Activated CD8-positive, alpha-beta memory T cell treated with anti-CD3 and anti-CD28 coated beads, Interleukin-2, amount 10 ng/mL, durations not matched to agents 7 days and 5 days (primary cell): Measurements from ENCODE around the gene GRAMD1B. TPM values are rescaled to one million over a fixed set of nuclear protein-coding genes. Genes with fewer than 3 reads are reported as not detected.

Source experiments
- ATAC-seq: fragments of 150-1000 bp; cut with Tn5 transposase; one replicate; pipeline ENCODE4 v1.10.0; 2021; ENCODE audit warnings: moderate library complexity
- CTCF ChIA-PET: fragments of 350-600 bp; sonication (Branson Sonifier 250); formaldehyde crosslinking; loops from one replicate; lab custom pipeline; 2021; ENCODE audit warnings: antibody characterized with exemption; lab: Charles Lee
- DNase-seq: peaks from one replicate; pipeline ENCODE4 v3.0.0-alpha.2; 2020
- H3K27ac Mint-ChIP-seq: one replicate; pipeline ENCODE4 v1.8.0; 2021; ENCODE audit warnings: mild to moderate bottlenecking, mixed read lengths
- H3K27me3 Mint-ChIP-seq: one replicate; pipeline ENCODE4 v1.8.0; 2021; ENCODE audit warnings: mixed read lengths
- H3K36me3 Mint-ChIP-seq: one replicate; pipeline ENCODE4 v1.8.0; 2021; ENCODE audit warnings: mild to moderate bottlenecking, mixed read lengths
- H3K4me1 Mint-ChIP-seq: one replicate; pipeline ENCODE4 v1.8.0; 2021; ENCODE audit warnings: mixed read lengths
- H3K4me3 Mint-ChIP-seq: one replicate; pipeline ENCODE4 v1.8.0; 2021; ENCODE audit warnings: mild to moderate bottlenecking, moderate library complexity, mixed read lengths
- H3K9me3 Mint-ChIP-seq: one replicate; pipeline ENCODE4 v1.8.0; 2022; ENCODE audit warnings: low read depth, mixed read lengths
- total RNA-seq, 2 experiments: library from RNA; stranded (reverse); gene quantifications; one replicate each; pipeline ENCODE4 v1.2.3, GENCODE V29; 2021

Gene GRAMD1B
- total RNA-seq, 2 experiments from 2014 or later = 75.6 to 89.9 TPM

DNA sequence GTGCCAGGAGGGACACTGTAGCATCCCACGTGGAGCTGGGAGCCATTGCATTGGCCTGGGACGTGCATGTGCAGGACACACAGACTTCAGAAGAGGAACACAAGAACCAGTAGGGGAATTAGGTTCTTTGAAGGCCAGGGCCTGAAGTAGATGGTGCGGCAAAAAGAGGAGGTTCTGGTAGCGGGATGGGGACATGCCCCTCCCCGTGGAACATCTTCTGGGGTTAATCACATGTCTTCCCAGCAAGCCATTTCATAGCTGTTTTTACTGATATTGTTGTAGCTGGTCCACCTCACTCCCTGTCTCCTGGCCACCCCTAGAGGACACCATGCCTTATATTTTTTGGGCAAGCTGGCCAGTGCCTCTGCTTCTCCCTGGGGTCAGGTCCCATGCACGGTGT is 150.1 kb downstream of the GRAMD1B start:
- H3K9me3 Mint-ChIP-seq = no peaks in the 10 kb centered on the region
- H3K36me3 Mint-ChIP-seq = peaks cover 4% of the 10 kb centered on the region
- ATAC-seq (peak; percentile 6), DNase-seq (no peak)
- no peaks in the 10 kb centered on the region for H3K27me3 Mint-ChIP-seq
- H3K4me1 Mint-ChIP-seq = peaks cover 31% of the 10 kb centered on the region
- CTCF ChIA-PET = interaction anchor here (0.6 to 3.0 kb wide), 27 partner anchors 8 to 360 kb away, joined by 3 to 25 read pairs (median 4); no protein-coding TSS in a partner anchor
- no peak overlapping the region for H3K4me3 Mint-ChIP-seq
- peak overlapping the region; percentile 21 for H3K27ac Mint-ChIP-seq

DNA sequence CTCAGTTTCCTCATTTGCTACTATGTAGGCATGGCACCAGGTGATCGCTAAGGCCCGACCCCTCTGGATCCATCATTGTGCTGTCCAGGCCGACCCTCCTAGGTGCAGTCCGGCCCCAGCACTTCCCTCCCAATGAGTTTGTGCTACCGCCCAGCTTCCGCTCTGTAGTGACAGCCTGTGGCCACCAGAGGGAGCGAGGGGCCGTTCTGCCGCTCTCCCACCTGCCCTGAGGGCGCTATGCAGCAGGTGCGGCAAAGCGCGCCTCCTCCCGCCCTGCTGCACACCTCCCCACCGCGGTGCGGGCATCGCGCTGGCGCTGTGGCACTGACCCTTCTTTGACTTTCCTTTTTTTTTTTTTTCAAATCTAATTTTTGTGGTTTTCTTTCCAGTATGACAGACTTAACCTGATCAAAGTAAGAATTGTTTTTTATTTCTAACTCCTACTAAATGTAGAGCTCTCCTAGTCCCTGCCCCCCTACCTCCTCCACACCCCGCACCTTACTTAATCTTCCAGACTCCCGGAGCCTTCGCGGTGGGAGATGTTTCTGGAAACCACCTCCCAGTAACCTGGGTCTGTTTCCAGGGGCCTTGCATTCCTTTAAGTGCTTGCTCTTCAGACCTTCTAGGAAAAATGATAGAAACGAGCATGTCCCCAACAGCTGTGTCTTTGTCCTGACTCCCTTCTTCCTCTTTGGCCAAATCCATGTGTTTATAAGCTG is 150.6 kb downstream of the GRAMD1B start:
- DNase-seq = peak; percentile 77
- no peaks in the 10 kb centered on the region for H3K27me3 Mint-ChIP-seq
- peaks cover 31% of the 10 kb centered on the region for H3K4me1 Mint-ChIP-seq
- H3K9me3 Mint-ChIP-seq = no peaks in the 10 kb centered on the region
- H3K4me3 Mint-ChIP-seq = no peak overlapping the region
- ATAC-seq = peak; percentile 82
- peaks cover 4% of the 10 kb centered on the region for H3K36me3 Mint-ChIP-seq
- CTCF ChIA-PET = interaction anchor here (0.6 to 3.0 kb wide), 31 partner anchors 9 to 361 kb away, joined by 3 to 25 read pairs (median 4); no protein-coding TSS in a partner anchor
- H3K27ac Mint-ChIP-seq = no peak overlapping the region

DNA sequence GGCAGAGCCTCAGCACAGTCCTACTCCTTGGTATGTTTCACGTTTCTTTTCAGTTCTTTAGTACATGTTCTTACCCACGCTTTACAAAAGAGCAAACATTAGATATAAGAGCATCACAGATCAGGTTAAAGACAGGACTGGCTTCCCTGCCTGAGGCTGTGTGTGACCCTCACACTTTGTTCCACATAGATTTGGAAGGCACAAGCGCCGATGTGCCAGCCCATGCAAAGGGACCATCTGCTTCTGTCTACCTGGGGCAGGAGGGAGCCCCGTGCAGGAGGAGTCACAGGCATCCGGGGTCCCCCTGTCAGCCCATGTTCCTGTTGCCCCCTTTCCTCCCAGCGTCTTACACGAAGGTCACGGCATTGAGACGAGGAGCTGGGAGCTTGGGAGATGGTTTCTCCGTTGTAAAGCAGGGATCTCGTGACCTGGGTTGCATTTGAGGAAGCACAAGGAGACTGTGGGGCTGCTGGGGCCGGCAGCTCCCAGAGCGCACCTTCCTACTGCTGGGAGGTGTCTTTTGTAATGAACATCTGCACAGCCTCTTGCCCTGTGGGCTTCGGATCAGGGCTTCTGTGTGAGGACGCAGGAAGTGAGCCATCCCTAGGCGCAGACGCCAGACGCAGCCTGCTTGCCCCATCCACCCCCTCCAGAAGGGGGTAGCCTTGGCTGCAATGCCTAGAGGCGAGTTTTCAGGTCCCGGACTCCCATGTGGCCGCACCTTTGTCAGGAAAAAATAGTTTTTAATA is 151.8 kb downstream of the GRAMD1B start:
- no peaks in the 10 kb centered on the region for H3K9me3 Mint-ChIP-seq
- CTCF ChIA-PET = interaction anchor here (1.0 to 3.0 kb wide), 8 partner anchors 16 to 335 kb away, joined by 3 to 25 read pairs (median 7); no protein-coding TSS in a partner anchor
- H3K27ac Mint-ChIP-seq = no peak overlapping the region
- H3K4me1 Mint-ChIP-seq = peaks cover 20% of the 10 kb centered on the region
- no peak overlapping the region for H3K4me3 Mint-ChIP-seq
- no peak for ATAC-seq
- DNase-seq = no peak
- no peaks in the 10 kb centered on the region for H3K27me3 Mint-ChIP-seq
- H3K36me3 Mint-ChIP-seq = peaks cover 4% of the 10 kb centered on the region

DNA sequence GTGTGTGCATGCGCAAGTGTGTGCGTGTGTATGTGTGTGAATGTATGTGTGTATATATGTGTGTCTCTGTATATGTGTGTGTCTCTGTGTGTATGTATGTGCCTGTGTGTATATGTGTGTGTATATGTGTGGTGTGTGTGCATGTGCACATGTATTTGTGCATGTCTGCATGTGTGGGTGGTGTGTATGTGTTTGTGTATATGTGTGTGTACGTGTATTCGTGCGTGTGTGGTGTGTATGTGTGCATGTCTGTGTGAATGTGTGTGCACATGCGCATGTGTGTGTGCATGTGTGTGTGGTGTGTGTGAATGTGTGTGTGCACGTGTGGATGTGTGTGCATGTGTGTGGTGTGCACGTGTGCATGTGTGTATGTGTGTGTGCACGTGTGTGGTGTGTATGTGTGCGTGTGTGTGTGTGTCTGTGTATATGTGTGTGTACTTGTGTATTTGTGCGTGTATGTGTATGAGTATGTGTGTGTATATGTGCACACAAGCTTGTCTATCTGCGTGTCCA is 153.0 kb downstream of the GRAMD1B start:
- H3K27ac Mint-ChIP-seq = no peak overlapping the region
- CTCF ChIA-PET = no interaction called here
- peaks cover 16% of the 10 kb centered on the region for H3K4me1 Mint-ChIP-seq
- peaks cover 4% of the 10 kb centered on the region for H3K36me3 Mint-ChIP-seq
- H3K4me3 Mint-ChIP-seq = no peak overlapping the region
- DNase-seq (no peak), ATAC-seq (no peak)
- no peaks in the 10 kb centered on the region for H3K27me3 Mint-ChIP-seq
- H3K9me3 Mint-ChIP-seq = no peaks in the 10 kb centered on the region

DNA sequence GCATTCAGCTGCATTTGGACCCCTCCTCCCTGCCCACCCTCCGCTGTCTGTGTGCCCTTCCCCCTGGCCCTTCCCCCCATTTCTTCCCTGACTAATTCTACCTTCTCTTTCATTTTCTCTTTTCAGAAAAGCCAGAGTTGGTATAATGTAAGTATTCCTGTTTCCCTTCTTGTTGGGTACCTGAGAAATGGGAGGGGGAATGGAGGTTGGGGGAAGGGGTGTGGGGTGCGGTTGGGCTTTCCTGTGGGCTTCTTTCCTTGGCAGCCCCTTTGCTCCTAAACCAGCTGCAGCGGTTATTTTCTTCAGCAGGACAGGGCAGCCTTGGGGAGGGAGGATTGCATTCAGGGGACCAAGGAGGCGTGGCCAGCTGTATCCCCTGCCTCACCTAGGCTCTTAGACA is 154.1 kb downstream of the GRAMD1B start:
- Mint-ChIP-seq H3K4me1 (peaks cover 16% of the 10 kb centered on the region), H3K27ac (no peak overlapping the region), H3K36me3 (peaks cover 4% of the 10 kb centered on the region), H3K9me3 (no peaks in the 10 kb centered on the region), H3K27me3 (no peaks in the 10 kb centered on the region), H3K4me3 (no peak overlapping the region)
- CTCF ChIA-PET = no interaction called here
- no peak for DNase-seq
- no peak for ATAC-seq

DNA sequence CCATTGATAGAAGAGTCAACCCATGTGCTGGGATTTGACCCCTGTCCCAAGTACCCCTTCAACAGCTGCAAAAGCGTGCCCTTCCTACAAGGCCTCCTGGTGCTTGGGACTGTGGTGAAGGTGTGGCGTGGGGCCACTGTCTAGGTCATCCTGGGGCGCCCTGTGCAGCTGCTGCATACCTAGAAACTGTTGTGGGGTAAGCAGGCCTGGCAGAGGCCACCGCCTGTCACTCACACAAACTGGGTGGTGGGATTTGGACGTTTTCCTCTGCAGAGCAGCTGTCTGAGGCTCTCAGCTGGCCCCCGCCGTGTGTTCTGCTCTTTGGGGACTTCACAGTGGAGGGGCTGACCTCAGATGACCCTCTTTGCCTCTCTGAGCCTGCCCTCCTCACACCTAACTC is 154.7 kb downstream of the GRAMD1B start:
- no peaks in the 10 kb centered on the region for H3K27me3 Mint-ChIP-seq
- H3K27ac Mint-ChIP-seq = no peak overlapping the region
- no peak for ATAC-seq
- DNase-seq = no peak
- H3K36me3 Mint-ChIP-seq = peaks cover 4% of the 10 kb centered on the region
- CTCF ChIA-PET = no interaction called here
- peaks cover 16% of the 10 kb centered on the region for H3K4me1 Mint-ChIP-seq
- H3K4me3 Mint-ChIP-seq = no peak overlapping the region
- no peaks in the 10 kb centered on the region for H3K9me3 Mint-ChIP-seq

DNA sequence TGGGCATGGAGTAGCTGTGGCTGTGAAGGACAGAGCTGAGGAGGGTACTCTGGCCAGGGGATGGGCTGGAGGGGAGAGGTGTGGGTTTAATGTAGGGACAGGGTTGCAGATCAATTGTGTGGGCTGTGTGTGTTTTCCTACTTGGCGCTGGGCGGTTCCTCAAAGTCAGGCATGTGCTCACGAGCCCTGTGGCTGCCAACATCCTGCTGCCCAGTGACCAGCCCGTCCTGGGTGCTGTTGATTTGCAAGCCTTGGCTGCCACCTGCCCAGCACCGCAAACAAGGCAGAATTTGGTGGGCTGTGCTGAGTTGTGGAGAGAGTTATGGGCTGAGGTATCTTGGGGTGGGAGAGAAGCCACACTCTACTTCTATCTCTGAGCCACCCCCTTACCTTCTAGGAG is 155.1 kb downstream of the GRAMD1B start:
- H3K9me3 Mint-ChIP-seq = no peaks in the 10 kb centered on the region
- peaks cover 13% of the 10 kb centered on the region for H3K4me1 Mint-ChIP-seq
- no peaks in the 10 kb centered on the region for H3K27me3 Mint-ChIP-seq
- H3K4me3 Mint-ChIP-seq = no peak overlapping the region
- H3K36me3 Mint-ChIP-seq = peaks cover 4% of the 10 kb centered on the region
- DNase-seq (no peak), ATAC-seq (no peak)
- no peak overlapping the region for H3K27ac Mint-ChIP-seq
- CTCF ChIA-PET = interaction anchor here (1.4 kb wide), 1 partner anchor 9 kb away, joined by 7 read pairs; no protein-coding TSS in a partner anchor

DNA sequence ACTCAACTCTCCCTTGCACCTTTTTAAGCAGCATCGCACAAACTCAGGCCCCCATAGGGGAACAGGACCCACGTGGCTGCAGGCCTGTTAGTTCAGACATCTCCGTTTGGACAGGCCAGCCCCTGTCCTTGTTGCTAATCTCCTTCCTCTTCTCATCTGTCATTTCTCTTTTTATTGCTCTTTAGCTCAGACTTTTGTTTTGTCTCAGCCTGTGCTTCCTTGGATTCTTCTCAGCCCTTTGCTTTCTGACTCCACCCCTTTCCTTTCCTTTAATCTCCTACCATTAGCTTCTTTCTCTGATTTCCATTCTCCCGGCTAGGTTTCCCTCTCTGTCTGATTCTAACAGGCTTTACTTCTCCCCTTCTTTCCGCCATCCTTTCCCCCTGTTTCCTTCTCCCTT is 155.6 kb downstream of the GRAMD1B start:
- Mint-ChIP-seq H3K4me1 (peaks cover 9% of the 10 kb centered on the region), H3K27me3 (no peaks in the 10 kb centered on the region), H3K36me3 (peaks cover 4% of the 10 kb centered on the region), H3K4me3 (no peak overlapping the region), H3K9me3 (no peaks in the 10 kb centered on the region), H3K27ac (no peak overlapping the region)
- DNase-seq (no peak), ATAC-seq (no peak)
- CTCF ChIA-PET = interaction anchor here (1.4 kb wide), 1 partner anchor 9 kb away, joined by 7 read pairs; no protein-coding TSS in a partner anchor

DNA sequence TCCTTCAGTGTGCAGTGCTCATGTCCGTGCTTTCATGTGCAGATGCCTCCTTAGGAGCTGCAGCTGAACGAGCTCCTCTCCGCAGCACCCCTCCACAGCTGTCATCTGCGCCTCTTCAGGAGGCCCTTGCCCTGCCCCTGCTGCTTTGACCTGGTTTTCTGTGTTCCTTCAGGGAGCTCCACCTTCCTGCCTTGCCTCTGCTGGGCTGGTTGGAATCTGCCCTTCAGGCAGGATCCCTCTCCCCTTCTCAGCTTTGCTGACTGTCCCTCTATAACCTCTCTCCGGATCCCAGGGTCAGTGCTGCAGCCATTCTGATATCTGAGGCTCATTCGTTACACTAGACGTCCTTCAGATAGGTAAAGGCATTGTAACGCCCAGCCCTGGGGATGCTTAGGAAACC is 156.5 kb downstream of the GRAMD1B start:
- DNase-seq (no peak), ATAC-seq (no peak)
- no peak overlapping the region for H3K27ac Mint-ChIP-seq
- no peak overlapping the region for H3K4me3 Mint-ChIP-seq
- peaks cover 5% of the 10 kb centered on the region for H3K36me3 Mint-ChIP-seq
- H3K4me1 Mint-ChIP-seq = peaks cover 5% of the 10 kb centered on the region
- CTCF ChIA-PET = interaction anchor here (1.4 kb wide), 1 partner anchor 10 kb away, joined by 7 read pairs; no protein-coding TSS in a partner anchor
- H3K9me3 Mint-ChIP-seq = no peaks in the 10 kb centered on the region
- H3K27me3 Mint-ChIP-seq = no peaks in the 10 kb centered on the region

DNA sequence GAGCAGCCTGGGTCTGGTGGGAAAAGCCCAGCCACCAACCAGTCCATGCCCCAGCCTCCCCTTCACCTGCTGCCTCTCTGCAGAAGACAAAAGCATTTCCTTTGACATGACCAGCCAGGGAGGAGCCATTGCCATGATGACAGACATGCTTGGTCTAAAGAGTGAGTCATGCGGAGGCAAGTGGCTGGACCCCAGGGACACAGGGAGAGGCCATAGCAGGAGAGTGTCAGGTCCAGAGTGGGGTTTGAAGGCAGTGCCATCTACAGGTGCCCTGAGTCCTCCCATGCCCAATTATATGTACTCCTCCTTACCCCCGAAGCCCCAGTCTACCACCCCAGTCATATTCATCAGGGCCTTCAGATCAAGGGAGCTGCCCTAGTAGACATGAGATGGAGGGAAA is 157.0 kb downstream of the GRAMD1B start:
- Mint-ChIP-seq H3K27ac (no peak overlapping the region), H3K4me3 (no peak overlapping the region), H3K4me1 (peaks cover 5% of the 10 kb centered on the region), H3K36me3 (peaks cover 5% of the 10 kb centered on the region), H3K27me3 (no peaks in the 10 kb centered on the region), H3K9me3 (no peaks in the 10 kb centered on the region)
- DNase-seq (no peak), ATAC-seq (no peak)
- CTCF ChIA-PET = no interaction called here

DNA sequence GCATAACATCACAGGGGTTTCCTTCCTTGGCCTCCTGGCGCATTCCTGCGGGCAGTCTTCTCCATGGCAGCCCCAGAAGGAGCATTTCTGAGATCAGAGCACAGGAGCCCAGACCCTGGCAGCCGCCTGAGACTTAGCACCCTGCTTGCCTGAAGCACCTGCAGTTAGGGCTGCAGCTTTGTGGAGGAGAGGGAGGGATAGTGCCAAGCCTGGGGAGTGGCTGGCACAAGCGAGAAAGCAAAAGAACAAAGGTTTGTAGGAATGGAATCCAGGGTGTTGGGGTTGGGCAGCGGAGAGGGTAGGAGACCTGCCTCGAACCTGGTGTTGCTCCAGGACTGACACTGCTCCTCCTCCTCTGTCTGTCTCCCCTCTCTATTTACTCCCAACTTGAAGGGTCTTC is 157.5 kb downstream of the GRAMD1B start:
- no peak overlapping the region for H3K4me3 Mint-ChIP-seq
- peaks cover 5% of the 10 kb centered on the region for H3K4me1 Mint-ChIP-seq
- H3K9me3 Mint-ChIP-seq = no peaks in the 10 kb centered on the region
- no peaks in the 10 kb centered on the region for H3K27me3 Mint-ChIP-seq
- peaks cover 5% of the 10 kb centered on the region for H3K36me3 Mint-ChIP-seq
- DNase-seq = no peak
- CTCF ChIA-PET = no interaction called here
- no peak overlapping the region for H3K27ac Mint-ChIP-seq
- ATAC-seq = no peak

DNA sequence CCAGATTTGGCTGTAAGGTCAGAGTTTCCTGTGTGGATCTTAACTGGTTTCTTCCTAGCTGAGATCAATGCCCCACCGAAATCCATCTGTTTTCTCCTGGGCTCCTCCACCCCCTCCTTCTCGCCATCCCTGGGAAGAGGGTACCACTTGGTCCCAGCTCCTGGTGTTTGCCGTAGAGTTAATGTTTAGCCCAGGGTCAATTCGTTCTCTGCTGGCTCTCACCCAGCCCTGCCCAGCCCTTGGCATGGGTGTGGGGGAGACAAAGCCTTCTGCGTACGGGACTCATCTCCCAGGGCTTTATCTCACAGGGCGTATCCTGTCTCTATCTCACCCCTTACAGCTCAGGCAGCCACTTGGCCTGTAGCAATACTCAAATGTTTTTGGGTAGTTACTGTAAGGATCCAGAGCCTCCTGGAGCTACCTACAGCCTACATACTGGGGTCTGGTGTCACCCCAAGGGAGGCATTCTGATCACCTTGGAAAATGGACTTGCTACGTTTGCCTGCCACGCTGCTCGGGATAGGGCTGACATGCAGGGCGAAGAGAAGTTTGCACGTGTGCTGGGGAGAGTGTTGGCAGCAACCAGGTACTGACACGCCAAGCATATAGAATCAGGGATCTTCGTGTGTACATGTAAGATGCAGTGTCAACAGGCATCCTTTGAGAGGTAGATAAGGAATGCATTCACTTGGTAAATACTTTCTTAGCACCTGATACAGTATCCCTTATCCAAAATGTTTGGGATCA is 158.2 kb downstream of the GRAMD1B start:
- no peak for DNase-seq
- Mint-ChIP-seq H3K9me3 (no peaks in the 10 kb centered on the region), H3K27me3 (no peaks in the 10 kb centered on the region), H3K4me3 (no peak overlapping the region), H3K36me3 (peaks cover 4% of the 10 kb centered on the region), H3K4me1 (peaks cover under 1% of the 10 kb centered on the region), H3K27ac (no peak overlapping the region)
- ATAC-seq = no peak
- CTCF ChIA-PET = no interaction called here

DNA sequence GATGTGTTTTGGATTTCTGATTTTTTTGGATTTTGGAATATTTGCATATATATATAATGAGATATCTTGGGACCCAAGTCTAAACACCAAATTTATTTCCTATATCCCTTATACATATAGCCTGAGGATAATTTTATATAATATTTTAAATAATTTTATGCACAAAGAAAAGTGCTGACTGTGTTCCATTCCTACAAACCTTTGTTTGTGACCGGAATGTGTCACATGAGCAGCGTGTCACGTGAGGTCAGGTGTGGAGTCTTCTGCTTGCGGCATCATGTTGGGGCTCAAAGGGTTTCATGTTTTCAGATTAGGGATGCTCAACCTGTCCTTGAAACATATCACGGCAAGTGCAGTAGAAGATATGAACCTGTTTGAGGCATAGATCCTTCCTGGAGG is 158.8 kb downstream of the GRAMD1B start:
- ATAC-seq = no peak
- CTCF ChIA-PET = no interaction called here
- H3K4me3 Mint-ChIP-seq = no peak overlapping the region
- no peaks in the 10 kb centered on the region for H3K4me1 Mint-ChIP-seq
- peaks cover 6% of the 10 kb centered on the region for H3K36me3 Mint-ChIP-seq
- no peak for DNase-seq
- no peaks in the 10 kb centered on the region for H3K27me3 Mint-ChIP-seq
- H3K27ac Mint-ChIP-seq = no peak overlapping the region
- no peaks in the 10 kb centered on the region for H3K9me3 Mint-ChIP-seq
